ENCODE measurements around the gene LEMD3. TPM values are rescaled to one million over a fixed set of nuclear protein-coding genes. Genes with fewer than 3 reads are reported as not detected.
A peak's percentile ranks its signal among the peaks of the same experiment; 100 is the strongest.

The LEMD3 gene
- total and polyA plus RNA-seq, 2 of the 8 experiments (the other 6 are each of a cell fraction or from before 2014, with no cell fraction given) = 5.8 to 33.2 TPM

- TF ChIP-seq SRF (IDR thresholded peaks at IDR 0.05; ENCODE audit: low read depth, low read length) (peak; percentile 61), MAFK (IDR thresholded peaks at IDR 0.05; ENCODE audit: low read depth, low read length) (no peak)
- Histone ChIP-seq H2AFZ (ENCODE audit: low read length) (no peak overlapping the region), H3K23me2 (ENCODE audit: low read depth, low read length) (no peaks in the 10 kb centered on the region), H2BK5ac (ENCODE audit: low read depth, low read length) (no peak overlapping the region), H3K23ac (ENCODE audit: insufficient read length) (no peak overlapping the region), H3K9ac (replicated peaks in 1 of 4; ENCODE audit: extremely low read depth in 1 of 4, low read depth in 3 of 4, low read length in 3 of 4) (no peak overlapping the region), H3K4me2 (ENCODE audit: insufficient read depth in 1 of 2, low read depth in 2 of 2, low read length in 2 of 2) (no peak overlapping the region), H4K20me1 (replicated peaks in 1 of 2; ENCODE audit: control insufficient read depth in 1 of 2, insufficient read depth in 2 of 2, low read length in 2 of 2) (no peaks in the 10 kb centered on the region), H2BK120ac (replicated peaks; ENCODE audit: low read depth, low read length) (no peak overlapping the region), H3K14ac (ENCODE audit: insufficient read length) (no peak overlapping the region), H3K4me3 (ENCODE audit: extremely low read depth in 1 of 4, insufficient read depth in 2 of 4, low read depth in 3 of 4, low read length in 4 of 4) (no peak overlapping the region), H3K9me3 (ENCODE audit: insufficient read depth in 2 of 2, low read depth in 1 of 2, low read length in 1 of 2) (no peaks in the 10 kb centered on the region), H3K56ac (replicated peaks; ENCODE audit: insufficient read length, low read depth, low read length) (no peak overlapping the region), H3K79me1 (ENCODE audit: low read depth, low read length) (no peaks in the 10 kb centered on the region), H3K36me3 (ENCODE audit: control insufficient read depth in 2 of 4, insufficient read depth in 4 of 4, low read length in 3 of 4) (no peaks in the 10 kb centered on the region), H2BK15ac (ENCODE audit: low read length) (no peak overlapping the region), H3K79me2 (ENCODE audit: control insufficient read depth in 1 of 2, insufficient read depth in 2 of 2, low read length in 2 of 2) (peaks cover 0 to under 1% of the 10 kb centered on the region in 2 experiments; a peak in 1 of 4 replicates), H3K4me1 (replicated peaks in 1 of 4; ENCODE audit: control insufficient read depth in 3 of 4, insufficient read depth in 4 of 4, low read length in 3 of 4) (no peaks in the 10 kb centered on the region), H3K27me3 (replicated peaks in 1 of 4; ENCODE audit: control insufficient read depth in 3 of 4, extremely low read depth in 1 of 4, insufficient read depth in 3 of 4, low read length in 3 of 4) (peaks cover 0 to 6% (median 0%) of the 10 kb centered on the region in 4 experiments; a peak in 3 of 7 replicates), H2BK20ac (ENCODE audit: low read length) (no peak overlapping the region), H2BK12ac (ENCODE audit: low read depth, low read length) (no peak overlapping the region), H4K8ac (ENCODE audit: extremely low read depth, insufficient read depth, low read length) (no peak overlapping the region), H4K5ac (ENCODE audit: insufficient read length, low read depth, low read length) (no peak overlapping the region), H3K18ac (ENCODE audit: extremely low read depth, low read length) (no peak overlapping the region), H2AK5ac (ENCODE audit: low read depth, low read length) (no peak overlapping the region), H3K27ac (ENCODE audit: low read depth, low read length) (no peak overlapping the region), H3K4ac (replicated peaks; ENCODE audit: insufficient read length, low read depth, low read length) (no peak overlapping the region), H4K91ac (replicated peaks; ENCODE audit: insufficient read length, low read length) (no peak overlapping the region)
- POLR2A ChIA-PET (ENCODE audit: partially characterized antibody) = no interaction called here
- FAIRE-seq (no peak), DNase-seq (ENCODE audit: low read depth in 1 of 2, low spot score in 2 of 2) (no peak)
- CTCF ChIA-PET (ENCODE audit: partially characterized antibody) = interaction anchor here (2.2 kb wide), 1 partner anchor 68 kb away, joined by 8 read pairs; no protein-coding TSS in a partner anchor
Observed at GRCh38 chr12:65164774-65165173, 4.6 kb upstream of the LEMD3 start.

Data from H1 (cell line).